Measurements from ENCODE around the gene CDH23.
A peak's percentile ranks its signal among the peaks of the same experiment; 100 is the strongest.

Gene CDH23

DNA sequence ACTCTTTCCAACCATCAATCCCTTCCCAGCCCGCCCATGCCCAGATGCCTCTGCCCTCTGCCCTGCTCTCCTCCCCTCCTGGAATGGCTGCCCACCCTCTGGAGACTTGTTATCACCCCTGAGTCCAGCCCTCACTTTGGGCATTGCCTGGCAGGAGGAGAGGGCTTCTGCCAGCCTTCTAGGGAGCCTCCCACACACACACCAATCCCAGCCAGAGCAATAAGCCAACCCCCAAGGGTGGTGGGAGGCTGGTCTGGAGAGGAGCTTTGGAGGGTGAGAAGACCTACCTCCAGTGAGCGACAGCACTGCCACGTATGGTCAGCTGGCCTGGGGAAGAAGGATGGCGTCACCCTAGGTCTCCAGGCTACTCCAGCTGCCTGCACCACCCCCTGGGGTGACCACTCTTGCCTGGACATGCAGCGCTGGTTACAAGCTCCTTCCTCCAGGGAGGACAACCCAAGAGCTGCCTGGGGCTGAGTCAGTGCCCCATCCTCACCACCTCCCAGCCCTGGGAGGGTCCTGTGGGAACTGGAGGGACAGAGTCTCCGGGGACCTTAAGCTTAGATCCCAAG, 314.4 kb downstream of the CDH23 start:
- TF ChIP-seq GATA2 (IDR thresholded peaks at IDR 0.05; ENCODE audit: low read depth, low read length) = no peak
- no peak for TF ChIP-seq GATA3 (IDR thresholded peaks at IDR 0.05; ENCODE audit: low read depth, low read length)

DNA sequence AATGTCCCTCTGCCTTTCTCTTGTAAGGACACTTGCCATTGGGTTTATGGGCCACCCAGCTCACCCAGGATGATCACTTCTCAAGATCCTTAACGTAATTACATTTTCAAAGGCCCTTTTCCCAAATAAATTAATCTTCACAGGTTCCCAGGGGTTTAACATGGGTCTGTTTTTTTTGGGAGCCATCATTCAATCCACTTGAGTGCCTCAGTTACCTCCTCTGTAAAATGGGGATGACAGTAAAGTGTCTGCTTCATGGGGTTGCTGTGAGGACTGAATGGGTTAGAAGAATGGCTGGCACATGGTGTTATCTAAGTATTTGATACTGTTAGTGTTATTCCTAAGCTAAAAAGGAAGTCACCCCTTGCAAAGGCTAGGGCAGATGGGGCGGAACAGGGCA, 315.4 kb downstream of the CDH23 start:
- no peak for TF ChIP-seq GATA3 (IDR thresholded peaks at IDR 0.05; ENCODE audit: low read depth, low read length)
- no peak for TF ChIP-seq GATA2 (IDR thresholded peaks at IDR 0.05; ENCODE audit: low read depth, low read length)

DNA sequence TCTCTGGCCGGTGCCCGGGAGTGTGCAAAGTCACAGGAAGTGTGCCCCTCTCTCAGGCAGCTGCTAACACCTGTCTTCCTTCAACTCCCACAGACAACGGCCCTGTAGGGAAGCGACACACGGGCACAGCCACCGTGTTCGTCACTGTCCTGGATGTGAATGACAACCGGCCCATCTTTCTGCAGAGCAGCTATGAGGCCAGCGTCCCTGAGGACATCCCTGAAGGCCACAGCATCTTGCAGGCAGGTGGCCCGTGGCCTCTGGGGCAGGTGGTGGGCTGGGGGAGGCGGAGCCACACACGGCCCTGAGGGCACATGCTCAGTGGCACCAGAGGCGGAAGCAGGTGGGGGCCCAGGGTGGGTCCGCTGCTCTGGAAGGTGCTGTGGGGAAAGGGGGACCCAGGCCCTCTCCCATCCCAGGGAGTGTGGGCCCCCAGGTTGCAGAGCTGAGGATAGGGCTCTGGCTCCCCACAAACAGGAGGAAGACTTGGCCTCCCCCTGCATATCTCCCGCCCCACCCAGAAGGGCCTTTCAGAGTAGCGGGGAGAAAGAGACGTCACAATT, 315.9 kb downstream of the CDH23 start:
- TF ChIP-seq GATA2 (IDR thresholded peaks at IDR 0.05; ENCODE audit: low read depth, low read length) = no peak
- no peak for TF ChIP-seq GATA3 (IDR thresholded peaks at IDR 0.05; ENCODE audit: low read depth, low read length)

DNA sequence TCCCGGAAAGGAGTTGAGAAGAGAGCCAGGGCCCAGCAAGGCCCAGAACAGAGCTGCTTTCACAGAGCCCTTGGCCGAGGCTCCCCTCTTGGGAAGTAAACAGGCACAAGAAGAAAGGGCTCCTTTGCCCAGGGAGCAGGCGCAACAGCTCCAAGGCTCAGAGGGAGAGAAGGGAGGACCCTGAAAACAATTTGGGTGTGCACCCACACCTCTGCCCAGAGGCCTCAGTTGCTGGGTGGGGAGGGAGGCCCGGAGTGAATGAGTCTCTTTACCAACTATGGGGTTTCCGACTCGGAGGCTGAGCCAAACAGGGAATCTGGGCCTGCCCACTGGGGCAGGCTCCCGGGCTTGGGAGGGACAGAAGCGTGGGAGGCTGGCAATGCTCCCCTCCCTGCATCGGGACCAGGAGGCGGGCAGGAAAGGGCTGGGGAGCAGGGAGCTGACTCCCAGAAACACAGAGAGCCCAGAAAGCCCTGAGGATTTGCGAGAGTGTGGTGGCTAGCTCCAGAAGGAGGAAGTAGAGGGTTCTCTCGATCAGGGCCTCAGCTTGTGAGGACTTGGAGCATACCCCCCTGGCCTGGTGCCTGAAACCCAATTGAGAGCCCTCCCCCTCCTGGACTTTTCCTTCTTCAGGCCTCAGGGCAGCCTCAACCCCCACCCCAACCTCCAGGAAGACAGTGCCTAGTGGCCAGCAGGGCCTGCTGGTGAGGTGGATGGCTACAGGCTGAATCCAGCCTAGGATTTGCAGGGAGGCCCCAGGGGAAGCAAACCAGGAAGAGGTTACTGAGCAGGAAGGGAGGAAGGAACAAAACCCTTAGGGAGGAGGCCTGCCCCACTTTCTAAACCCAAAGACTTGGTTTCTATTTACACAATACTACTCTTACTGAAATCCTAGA, 316.7 kb downstream of the CDH23 start:
- TF ChIP-seq GATA2 (IDR thresholded peaks at IDR 0.05; ENCODE audit: low read depth, low read length) (no peak), GATA3 (IDR thresholded peaks at IDR 0.05; ENCODE audit: low read depth, low read length) (no peak)

DNA sequence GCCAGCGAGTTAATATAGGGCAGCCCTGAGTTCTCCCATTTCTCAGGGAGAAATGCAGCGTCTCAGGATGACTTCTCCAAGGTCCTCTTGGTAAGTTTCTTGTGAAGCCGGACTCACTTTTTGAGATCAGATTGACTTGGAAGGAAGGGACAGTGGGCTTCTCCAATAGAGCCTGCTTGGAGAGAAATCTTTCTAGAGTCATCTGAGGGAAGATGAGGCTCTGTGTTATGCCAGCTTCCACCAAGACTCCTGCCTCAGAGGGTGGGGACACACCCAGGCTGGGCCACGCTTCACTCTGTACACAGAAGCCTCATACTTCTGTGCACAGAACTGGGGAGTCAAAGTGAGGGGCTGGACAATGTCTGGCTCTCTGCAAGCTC, 317.3 kb downstream of the CDH23 start:
- TF ChIP-seq GATA2 (IDR thresholded peaks at IDR 0.05; ENCODE audit: low read depth, low read length) (no peak), GATA3 (IDR thresholded peaks at IDR 0.05; ENCODE audit: low read depth, low read length) (no peak)

DNA sequence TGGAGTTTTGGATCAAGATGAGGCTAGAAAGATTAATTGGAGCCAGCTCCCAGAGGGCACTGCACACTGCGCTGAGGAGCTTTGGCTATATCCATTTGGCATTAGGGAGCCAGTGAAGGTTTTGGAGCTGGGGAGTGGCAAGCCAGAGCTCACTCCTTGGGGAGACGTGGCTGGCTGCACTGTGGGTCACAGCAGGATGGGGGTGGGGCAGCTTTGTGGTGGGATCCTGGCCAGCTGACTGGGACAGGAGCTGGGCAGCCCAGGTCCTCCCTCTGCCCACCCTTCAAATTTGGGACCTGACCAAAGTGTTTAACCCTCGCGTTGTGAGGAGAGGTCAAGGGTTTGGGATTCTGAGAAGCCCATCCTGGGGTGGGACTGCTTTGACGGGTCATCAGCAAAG, 317.9 kb downstream of the CDH23 start:
- TF ChIP-seq GATA2 (IDR thresholded peaks at IDR 0.05; ENCODE audit: low read depth, low read length) (no peak), GATA3 (IDR thresholded peaks at IDR 0.05; ENCODE audit: low read depth, low read length) (no peak)

DNA sequence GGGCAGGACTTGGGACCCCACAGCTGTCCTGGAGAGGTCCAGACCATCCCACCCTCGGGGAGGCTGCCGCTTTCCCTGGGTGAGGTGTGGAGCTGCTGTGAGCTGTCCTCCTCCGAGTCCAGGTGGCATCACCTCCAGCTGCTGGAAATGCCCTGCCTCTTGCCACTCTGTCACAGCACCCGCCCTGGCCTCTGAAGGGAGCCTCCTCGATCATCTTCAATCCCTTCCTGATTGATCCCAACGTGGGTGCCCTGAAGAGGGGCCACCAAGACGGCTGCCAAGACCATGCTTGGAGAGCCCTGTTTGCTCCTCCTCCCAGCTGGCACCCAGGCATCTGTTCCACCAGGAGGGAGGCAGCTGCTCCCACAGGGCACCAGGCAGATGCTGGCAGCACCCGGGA, 318.3 kb downstream of the CDH23 start:
- TF ChIP-seq GATA3 (IDR thresholded peaks at IDR 0.05; ENCODE audit: low read depth, low read length) (no peak), GATA2 (IDR thresholded peaks at IDR 0.05; ENCODE audit: low read depth, low read length) (no peak)

DNA sequence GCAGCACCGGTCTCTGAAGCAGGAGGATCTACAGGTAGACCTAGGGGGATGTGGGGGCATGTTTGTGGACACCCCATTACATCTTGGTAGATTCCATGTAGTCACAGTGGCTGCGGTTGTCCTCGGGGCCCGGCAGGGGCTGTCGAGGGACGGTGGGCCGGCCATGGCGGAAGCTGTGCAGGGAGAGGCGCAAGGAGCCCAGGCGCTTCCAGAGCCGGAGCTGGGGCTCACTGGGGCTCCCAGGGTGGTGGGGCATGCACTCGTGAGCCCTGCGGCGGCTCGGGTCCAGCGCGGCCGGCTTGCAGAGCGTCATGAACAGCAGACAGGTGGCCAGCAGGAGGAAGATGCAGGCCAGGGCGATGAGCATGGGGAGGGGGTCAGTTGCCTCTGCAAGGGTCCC, 319.1 kb downstream of the CDH23 start:
- TF ChIP-seq GATA2 (IDR thresholded peaks at IDR 0.05; ENCODE audit: low read depth, low read length) = no peak
- TF ChIP-seq GATA3 (IDR thresholded peaks at IDR 0.05; ENCODE audit: low read depth, low read length) = no peak

DNA sequence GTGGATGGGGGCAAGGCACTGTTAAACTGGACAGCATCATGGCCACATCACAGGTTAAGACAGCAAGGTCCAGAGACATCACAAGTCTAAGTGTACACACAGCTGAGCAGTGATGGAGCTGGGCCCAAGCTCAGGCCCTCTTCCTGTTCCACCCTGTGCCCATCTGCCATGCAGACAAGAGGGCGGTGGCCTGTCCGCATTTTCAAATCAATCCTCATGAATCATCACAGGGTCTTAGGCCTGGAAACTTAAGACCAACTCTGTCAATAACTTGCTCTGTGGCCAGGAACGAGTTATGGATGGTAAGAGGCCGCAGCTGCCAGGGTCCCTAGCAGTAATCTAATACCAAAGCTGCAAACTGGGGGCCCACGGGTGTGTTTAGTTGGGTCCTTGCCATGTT, 319.7 kb downstream of the CDH23 start:
- TF ChIP-seq GATA3 (IDR thresholded peaks at IDR 0.05; ENCODE audit: low read depth, low read length) (no peak), GATA2 (IDR thresholded peaks at IDR 0.05; ENCODE audit: low read depth, low read length) (no peak)

DNA sequence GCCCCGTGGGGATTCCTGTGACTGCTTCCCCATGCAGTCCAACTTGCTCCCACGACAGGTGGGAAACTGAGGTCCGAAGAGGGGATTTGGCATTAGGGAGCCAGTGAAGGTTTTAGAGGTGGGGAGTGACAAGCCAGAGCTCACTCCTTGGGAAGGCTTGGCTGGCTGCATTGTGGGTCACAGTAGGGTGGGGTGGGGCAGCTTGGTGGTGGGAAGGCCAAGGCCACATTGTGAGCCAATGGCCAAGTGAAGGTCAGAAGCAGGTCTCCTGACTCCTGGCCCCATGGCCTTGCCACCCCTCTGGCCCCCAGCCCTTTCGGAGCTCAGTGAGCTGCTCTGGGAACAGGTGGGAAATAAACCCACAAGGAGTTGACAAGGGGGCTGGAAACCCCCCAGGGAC, 320.3 kb downstream of the CDH23 start:
- no peak for TF ChIP-seq GATA2 (IDR thresholded peaks at IDR 0.05; ENCODE audit: low read depth, low read length)
- TF ChIP-seq GATA3 (IDR thresholded peaks at IDR 0.05; ENCODE audit: low read depth, low read length) = no peak

DNA sequence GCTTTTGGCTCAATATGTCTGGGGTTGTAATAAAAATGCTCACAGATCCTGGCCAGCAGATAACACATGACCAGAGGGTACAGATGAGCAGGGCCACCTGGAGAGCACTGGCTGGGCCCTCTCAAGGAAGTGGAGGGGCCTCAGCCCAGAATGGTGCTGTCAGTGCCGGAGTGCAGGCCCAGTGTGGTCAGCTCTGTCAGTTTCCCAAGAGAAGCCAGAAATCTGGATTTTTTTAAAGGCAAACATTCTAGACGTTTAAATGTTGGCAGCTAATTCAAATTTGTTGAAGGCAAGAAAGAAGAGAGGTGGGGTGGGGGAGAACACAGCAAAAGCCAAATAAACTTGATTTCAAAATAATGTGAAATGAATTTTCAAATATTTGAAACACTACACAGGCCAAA, 320.8 kb downstream of the CDH23 start:
- TF ChIP-seq GATA2 (IDR thresholded peaks at IDR 0.05; ENCODE audit: low read depth, low read length) (peak; percentile 78), GATA3 (IDR thresholded peaks at IDR 0.05; ENCODE audit: low read depth, low read length) (no peak)

DNA sequence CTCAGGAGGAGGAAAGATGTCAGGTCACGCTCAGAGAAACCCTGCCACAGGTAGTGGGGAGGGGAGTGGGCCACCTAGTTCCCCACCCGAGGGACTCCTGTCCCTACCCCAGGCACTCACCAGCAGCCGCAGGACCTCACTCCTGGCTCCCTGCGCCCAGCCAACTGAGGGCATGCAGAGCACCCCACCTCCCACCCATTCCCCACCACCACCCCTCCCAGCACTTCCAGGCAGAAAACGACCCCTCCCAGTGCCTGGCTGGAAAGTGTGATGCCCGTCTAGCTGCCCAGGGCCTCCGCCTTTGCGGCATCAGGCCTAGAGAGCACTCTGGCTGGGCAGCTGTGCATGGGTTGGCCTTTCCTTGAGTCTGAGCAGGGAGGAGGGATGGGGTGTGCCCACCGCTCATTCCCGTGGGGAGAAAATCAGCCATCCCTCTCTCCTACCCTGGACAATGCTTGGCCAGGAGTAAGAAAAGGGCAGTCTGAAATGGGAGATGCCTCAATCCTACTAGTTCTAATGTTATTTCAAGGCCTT, 321.5 kb downstream of the CDH23 start:
- TF ChIP-seq GATA2 (IDR thresholded peaks at IDR 0.05; ENCODE audit: low read depth, low read length) = no peak
- no peak for TF ChIP-seq GATA3 (IDR thresholded peaks at IDR 0.05; ENCODE audit: low read depth, low read length)

DNA sequence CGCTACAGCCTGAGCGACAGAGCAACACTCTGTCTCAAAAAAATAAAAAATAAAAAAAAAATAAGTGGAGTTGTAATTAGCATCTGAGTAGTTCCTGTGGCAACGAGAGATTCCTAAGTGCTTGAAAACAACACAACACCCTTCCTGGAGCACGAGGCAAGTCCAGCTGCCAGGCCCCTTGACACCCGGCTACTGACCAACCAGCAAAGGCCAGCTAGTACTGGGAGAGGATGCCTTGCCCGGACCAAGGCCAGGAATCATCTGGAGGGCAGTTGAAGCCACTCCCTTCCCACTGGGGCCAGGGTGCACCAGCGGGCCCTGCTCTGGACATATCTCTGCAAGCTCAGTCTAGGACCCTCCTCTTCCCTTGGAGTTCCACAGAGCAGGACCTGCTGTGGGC, 322.3 kb downstream of the CDH23 start:
- TF ChIP-seq GATA2 (IDR thresholded peaks at IDR 0.05; ENCODE audit: low read depth, low read length) (no peak), GATA3 (IDR thresholded peaks at IDR 0.05; ENCODE audit: low read depth, low read length) (no peak)

DNA sequence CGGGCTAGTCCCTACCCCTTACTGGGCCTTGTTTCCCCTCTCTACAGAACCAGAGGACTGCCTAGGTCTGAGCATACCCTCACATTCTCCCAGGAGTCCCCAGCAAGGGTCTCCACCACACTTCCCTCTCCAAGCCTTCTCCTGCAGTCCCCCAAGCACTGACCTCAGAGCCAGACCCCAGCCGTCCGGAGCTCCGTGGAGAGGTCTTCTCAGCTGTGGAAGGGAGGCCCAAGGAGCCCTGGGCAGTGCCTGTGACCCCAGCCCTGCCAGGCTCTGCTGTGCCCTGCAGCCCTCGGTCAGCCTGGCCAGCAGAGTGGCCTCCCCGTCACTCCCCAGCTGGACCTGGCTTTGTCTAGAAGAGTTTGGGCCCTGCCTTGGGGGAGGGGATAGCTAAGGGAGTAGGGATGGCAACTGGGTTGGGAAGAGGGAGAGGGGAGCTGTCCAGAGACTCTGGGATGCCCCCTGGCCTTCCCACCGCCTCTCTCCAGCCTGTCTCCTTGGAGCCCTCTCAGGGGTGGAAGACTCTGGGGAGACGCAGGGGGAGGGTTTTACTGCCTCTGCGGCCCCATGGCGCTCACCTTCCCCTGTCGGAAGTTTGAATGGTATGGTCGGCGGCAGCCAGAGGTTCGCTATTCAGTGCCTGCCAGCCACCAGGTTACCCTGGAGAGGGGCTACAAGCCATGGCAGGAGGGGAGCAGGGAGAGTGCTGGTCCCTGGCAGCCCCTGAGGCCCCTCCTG, 322.9 kb downstream of the CDH23 start, which contains the start of gene C10orf105:
Gene C10orf105, minus strand, starts transcription at position 315 of the 738 bp plus-strand sequence. CDS start 3,441 bp downstream, outside the sequence.
- TF ChIP-seq GATA2 (IDR thresholded peaks at IDR 0.05; ENCODE audit: low read depth, low read length) (no peak), GATA3 (IDR thresholded peaks at IDR 0.05; ENCODE audit: low read depth, low read length) (no peak)

Data from SH-SY5Y (cell line).